KOPT-K1 (cell line): ENCODE results near the gene PRR22.
A peak's percentile ranks its signal among the peaks of the same experiment; 100 is the strongest.

ENCODE experiments used
- H3K27ac ChIP-seq: fragments of 200-600 bp; sonication (generic); 2 replicates; pipeline ENCODE4 v1.5.1; 2016; ENCODE audit warnings: antibody characterized with exemption, mild to moderate bottlenecking, low read depth, low read length; ENCODE audit not compliant: poor library complexity, severe bottlenecking
- H3K36me3 ChIP-seq: fragments of 200-600 bp; sonication (generic); 2 replicates; pipeline ENCODE4 v1.5.1; 2017; ENCODE audit warnings: antibody characterized with exemption, mild to moderate bottlenecking, low read length, moderate library complexity; ENCODE audit not compliant: insufficient read depth
- H3K9me3 ChIP-seq: fragments of 200-600 bp; sonication (generic); 2 replicates; pipeline ENCODE4 v1.5.1; 2017; ENCODE audit warnings: antibody characterized with exemption, low read length, mild to moderate bottlenecking; ENCODE audit not compliant: insufficient read depth, poor library complexity, severe bottlenecking

The PRR22 gene

GRCh38 chr19:5804516-5805461 lies 20.2 kb upstream of the PRR22 start, which contains the start of gene NRTN:
TSS of gene NRTN (plus strand) at chr19:5805067. CDS start at chr19:5824166, 19,099 bp downstream.
- no peak within 1 kb of the TSS for H3K27ac ChIP-seq
- no peaks in the 10 kb centered on the region for H3K9me3 ChIP-seq
- no peaks in the 10 kb centered on the region for H3K36me3 ChIP-seq

- Histone ChIP-seq H3K36me3 (no peaks in the 10 kb centered on the region), H3K27ac (peak overlapping the region; percentile 42), H3K9me3 (no peaks in the 10 kb centered on the region)
Observed at GRCh38 chr19:5803752-5804515, 19.4 kb upstream of the PRR22 start.

- H3K27ac ChIP-seq, result peak overlapping the region; percentile 42
- H3K36me3 ChIP-seq, result no peaks in the 10 kb centered on the region
Observed at GRCh38 chr19:5803441-5803751, 18.9 kb upstream of the PRR22 start.

GRCh38 chr19:5801796-5802619 lies 17.5 kb upstream of the PRR22 start:
- Histone ChIP-seq H3K27ac (no peak overlapping the region), H3K9me3 (no peaks in the 10 kb centered on the region), H3K36me3 (no peaks in the 10 kb centered on the region)

More at GRCh38 chr19:5803441-5803751, 18.9 kb upstream of the PRR22 start:
- H3K9me3 ChIP-seq, result no peaks in the 10 kb centered on the region

GRCh38 chr19:5800361-5801270 lies 16.1 kb upstream of the PRR22 start:
- Histone ChIP-seq H3K36me3 (no peaks in the 10 kb centered on the region), H3K9me3 (no peaks in the 10 kb centered on the region), H3K27ac (peak overlapping the region; percentile 50)

- Histone ChIP-seq H3K27ac (peak overlapping the region; percentile 50), H3K9me3 (no peaks in the 10 kb centered on the region), H3K36me3 (no peaks in the 10 kb centered on the region)
Observed at GRCh38 chr19:5799247-5800241, 15.0 kb upstream of the PRR22 start.

- H3K9me3 ChIP-seq, result no peaks in the 10 kb centered on the region
- no peak overlapping the region for H3K27ac ChIP-seq
- no peaks in the 10 kb centered on the region for H3K36me3 ChIP-seq
Observed at GRCh38 chr19:5798244-5798643, 13.7 kb upstream of the PRR22 start.

- Histone ChIP-seq H3K36me3 (no peaks in the 10 kb centered on the region), H3K27ac (no peak overlapping the region), H3K9me3 (no peaks in the 10 kb centered on the region)
Observed at GRCh38 chr19:5795382-5795919, 10.9 kb upstream of the PRR22 start.

- Histone ChIP-seq H3K9me3 (no peaks in the 10 kb centered on the region), H3K36me3 (peaks cover 21% of the 10 kb centered on the region), H3K27ac (no peak overlapping the region)
Observed at GRCh38 chr19:5793188-5793587, 8.6 kb upstream of the PRR22 start.

- H3K27ac ChIP-seq, result no peak overlapping the region
- H3K9me3 ChIP-seq, result no peaks in the 10 kb centered on the region
- peaks cover 31% of the 10 kb centered on the region for H3K36me3 ChIP-seq
Observed at GRCh38 chr19:5792224-5792623, 7.7 kb upstream of the PRR22 start.

- Histone ChIP-seq H3K36me3 (peaks cover 44% of the 10 kb centered on the region), H3K27ac (peak within 1 kb of the TSS; percentile 95), H3K9me3 (no peaks in the 10 kb centered on the region)
Observed at GRCh38 chr19:5790559-5791520, 6.3 kb upstream of the PRR22 start, which contains the start of gene DUS3L. TSS of gene DUS3L (minus strand) at chr19:5791163. CDS start at chr19:5791141, 22 bp downstream.
